VCaP (cell line): ENCODE results near the gene PLA2G2A.
A peak's percentile ranks its signal among the peaks of the same experiment; 100 is the strongest.

Experiments
- H3K27ac ChIP-seq: fragments of 450-650 bp; 2 replicates; pipeline ENCODE4 v1.5.1; 2017
- TF ChIP-seq, protein P1 (sequence below): fragments of 450-650 bp; conservative IDR thresholded peaks from 2 replicates; pipeline ENCODE4 v1.5.1; 2017; ENCODE audit warnings: mild to moderate bottlenecking, moderate library complexity

Gene PLA2G2A

DNA sequence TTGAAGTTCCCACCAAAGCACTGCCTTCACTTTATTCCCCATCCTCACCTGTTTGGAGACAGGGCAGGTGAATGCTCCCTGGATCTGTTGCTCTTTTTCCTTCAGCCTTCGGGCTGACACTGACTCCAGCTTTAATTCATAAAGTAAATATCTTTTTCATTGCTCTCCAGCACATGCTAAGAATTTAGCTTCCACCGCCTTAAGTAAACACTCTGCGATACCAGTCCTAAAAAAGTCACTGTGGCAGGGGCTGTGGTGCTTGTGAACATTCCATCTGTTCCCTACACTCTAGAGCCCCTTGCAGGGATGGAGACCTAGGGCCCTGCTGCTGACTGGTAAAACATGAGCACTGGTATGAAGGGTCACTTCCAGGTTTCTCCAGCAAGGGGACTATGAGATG is 896 bp upstream of the PLA2G2A start:
- peak overlapping the region; percentile 90 for H3K27ac ChIP-seq
- TF ChIP-seq, protein P1, sequence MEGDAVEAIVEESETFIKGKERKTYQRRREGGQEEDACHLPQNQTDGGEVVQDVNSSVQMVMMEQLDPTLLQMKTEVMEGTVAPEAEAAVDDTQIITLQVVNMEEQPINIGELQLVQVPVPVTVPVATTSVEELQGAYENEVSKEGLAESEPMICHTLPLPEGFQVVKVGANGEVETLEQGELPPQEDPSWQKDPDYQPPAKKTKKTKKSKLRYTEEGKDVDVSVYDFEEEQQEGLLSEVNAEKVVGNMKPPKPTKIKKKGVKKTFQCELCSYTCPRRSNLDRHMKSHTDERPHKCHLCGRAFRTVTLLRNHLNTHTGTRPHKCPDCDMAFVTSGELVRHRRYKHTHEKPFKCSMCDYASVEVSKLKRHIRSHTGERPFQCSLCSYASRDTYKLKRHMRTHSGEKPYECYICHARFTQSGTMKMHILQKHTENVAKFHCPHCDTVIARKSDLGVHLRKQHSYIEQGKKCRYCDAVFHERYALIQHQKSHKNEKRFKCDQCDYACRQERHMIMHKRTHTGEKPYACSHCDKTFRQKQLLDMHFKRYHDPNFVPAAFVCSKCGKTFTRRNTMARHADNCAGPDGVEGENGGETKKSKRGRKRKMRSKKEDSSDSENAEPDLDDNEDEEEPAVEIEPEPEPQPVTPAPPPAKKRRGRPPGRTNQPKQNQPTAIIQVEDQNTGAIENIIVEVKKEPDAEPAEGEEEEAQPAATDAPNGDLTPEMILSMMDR = no peak

- TF ChIP-seq, protein P1 = no peak
These were observed 1.3 kb downstream of the PLA2G2A start for GRCh38 chr1:19978143-19978542.

GRCh38 chr1:19976317-19977003 is 3.0 kb downstream of the PLA2G2A start:
- TF ChIP-seq, protein P1 = no peak
- peak overlapping the region; percentile 90 for H3K27ac ChIP-seq

More at GRCh38 chr1:19978143-19978542, 1.3 kb downstream of the PLA2G2A start:
- peak overlapping the region; percentile 90; the same call in 1 of the 2 replicates for H3K27ac ChIP-seq

- H3K27ac ChIP-seq = peak overlapping the region; percentile 90
- TF ChIP-seq, protein P1 = no peak
These were observed 3.8 kb downstream of the PLA2G2A start for GRCh38 chr1:19975423-19976193.

DNA sequence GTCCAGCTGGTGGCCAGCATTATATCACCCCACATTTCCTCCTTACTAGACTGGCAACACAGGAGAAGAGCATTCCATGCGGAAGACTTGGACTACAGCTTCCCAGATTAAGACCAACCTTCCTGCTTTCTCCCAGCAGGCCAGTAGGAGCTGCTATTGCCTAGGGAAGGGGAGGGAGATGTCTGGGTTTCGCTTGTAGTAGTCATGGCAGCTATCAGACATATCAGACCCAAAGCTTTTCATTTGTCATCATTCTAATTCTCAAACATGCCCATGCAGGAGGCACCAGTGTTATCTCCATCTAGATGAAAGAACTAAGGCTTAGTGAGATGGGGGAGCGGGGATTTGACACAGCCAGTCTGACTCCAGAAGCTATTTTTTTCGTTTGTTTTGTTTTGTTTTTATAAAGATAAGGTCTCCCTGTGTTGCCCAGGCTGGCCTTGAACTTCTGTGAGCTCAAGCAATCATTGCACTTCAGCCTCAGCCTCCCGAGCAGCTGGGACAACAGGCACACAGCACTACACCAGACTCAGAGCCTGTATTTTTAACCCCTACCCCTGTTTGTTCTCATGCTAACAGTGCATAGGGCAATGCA is 4.5 kb downstream of the PLA2G2A start:
- TF ChIP-seq, protein P1 = peak; percentile 97
- peak overlapping the region; percentile 90 for H3K27ac ChIP-seq

DNA sequence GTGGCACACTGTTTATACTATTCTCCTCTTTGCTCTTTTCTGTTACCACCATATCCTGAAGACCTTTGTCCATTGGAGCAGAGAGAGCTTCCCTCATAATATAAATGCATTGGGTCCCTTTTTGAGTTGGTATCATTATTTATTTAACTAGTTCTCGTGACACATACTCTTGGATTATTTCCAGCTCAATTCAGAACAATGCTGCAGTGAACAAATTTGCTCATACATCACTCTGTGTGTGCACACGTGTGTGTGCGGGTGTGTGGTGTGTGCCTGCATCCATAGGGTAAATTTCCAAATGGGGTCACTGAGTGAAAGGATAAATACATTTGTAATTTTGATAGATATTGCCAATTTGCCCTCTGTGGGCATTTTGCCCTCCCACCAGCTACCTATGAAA is 5.8 kb downstream of the PLA2G2A start:
- TF ChIP-seq, protein P1 = no peak
- peak overlapping the region; percentile 90 for H3K27ac ChIP-seq

DNA sequence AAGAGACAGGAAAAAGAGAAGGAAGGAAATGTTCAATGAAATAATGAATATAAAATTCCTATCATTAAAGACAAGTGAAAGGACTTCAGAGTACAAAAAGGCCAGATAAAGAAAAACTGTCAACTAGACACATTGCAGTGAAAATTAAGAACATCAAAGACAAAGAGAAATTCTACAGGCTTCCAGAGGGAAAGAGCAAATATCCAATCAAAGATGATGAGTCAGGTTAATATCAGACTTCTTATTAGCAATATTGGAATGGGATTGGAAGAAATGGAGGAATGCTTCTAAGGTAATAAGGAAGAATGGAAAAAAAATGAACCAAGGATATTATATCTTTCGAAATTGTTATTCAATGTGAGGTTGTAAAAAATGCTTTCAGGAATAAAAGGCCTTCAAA is 7.8 kb downstream of the PLA2G2A start:
- H3K27ac ChIP-seq = no peak overlapping the region
- TF ChIP-seq, protein P1 = no peak
